GM19351 (cell line): ENCODE data around the gene TADA2B.

Experiments used
- ATAC-seq: cut with Tn5 transposase; IDR thresholded peaks from one replicate; pipeline ENCODE4 v1.9.1; 2021; ENCODE audit warnings: mild to moderate bottlenecking, moderate library complexity; ENCODE audit not compliant: unreplicated experiment

The TADA2B gene

DNA sequence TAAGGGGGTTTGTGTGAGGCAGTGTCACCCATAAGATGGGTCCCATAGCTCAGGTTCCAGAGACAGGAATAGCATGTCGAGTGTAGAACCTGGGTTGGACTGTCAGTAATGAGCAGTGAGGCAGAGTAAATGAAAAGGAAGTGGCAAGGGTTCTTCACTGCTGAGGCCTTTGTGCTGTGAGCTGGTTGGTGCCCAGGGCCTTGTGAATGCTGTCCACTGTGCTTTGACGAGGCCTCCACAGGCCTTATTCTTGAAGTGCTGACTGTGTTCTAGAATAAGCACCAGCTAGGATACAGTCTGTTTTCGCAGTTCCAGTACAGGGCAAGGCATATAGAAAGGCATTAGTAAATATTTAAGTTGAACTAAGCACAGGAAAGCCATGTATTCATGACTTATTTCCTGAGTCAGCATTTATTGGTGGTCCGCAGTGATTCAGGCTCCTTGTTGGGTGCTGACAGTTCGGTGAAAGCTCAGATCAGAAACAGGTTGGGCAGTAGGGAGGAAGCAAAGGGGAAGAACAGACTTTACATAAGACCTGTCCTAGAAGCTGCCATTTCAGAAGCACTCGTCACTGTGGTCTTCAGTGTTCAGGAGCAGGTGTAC, 25.6 kb upstream of the TADA2B start:
- ATAC-seq, result no peak

DNA sequence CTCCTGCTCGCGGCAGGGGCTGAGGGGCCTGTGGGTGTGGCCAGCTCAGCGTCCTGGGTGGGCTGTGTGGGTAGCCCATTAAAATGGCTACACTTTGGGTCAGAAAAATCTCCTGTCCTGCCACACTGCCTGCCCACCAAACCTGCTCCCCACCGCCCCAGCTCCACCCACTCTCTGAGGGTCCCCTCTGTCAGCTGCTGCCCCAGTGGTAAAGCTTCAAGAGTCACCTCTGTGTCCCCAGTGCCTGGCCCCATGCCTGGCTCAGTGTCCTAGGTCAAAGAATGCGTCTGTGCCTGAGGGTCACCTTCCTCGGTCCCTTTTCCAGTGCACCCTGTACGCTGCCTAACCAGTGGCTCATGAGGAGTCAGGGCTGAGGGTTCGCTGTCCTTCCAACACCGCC, 24.9 kb upstream of the TADA2B start:
- ATAC-seq, result no peak

DNA sequence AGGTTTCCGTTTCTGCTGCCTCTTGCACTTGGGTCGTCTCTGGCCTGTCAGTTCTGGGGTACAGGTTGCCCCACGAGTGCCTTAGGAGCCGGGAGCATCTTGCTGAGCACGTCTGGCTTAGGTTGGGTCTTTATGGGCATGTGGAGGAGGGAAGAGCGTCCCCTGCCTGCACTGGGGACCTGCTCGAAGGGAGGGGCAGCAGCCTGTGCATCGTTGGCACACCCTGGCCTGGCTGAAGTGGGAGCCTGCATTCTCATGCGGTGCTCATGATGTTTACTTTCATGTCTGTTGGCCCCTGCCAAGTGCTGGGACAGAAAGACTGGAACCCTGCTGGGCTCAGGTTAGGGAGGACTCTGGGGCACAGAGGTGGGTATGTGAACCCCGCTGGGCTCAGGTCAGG, 23.8 kb upstream of the TADA2B start:
- ATAC-seq, result no peak

DNA sequence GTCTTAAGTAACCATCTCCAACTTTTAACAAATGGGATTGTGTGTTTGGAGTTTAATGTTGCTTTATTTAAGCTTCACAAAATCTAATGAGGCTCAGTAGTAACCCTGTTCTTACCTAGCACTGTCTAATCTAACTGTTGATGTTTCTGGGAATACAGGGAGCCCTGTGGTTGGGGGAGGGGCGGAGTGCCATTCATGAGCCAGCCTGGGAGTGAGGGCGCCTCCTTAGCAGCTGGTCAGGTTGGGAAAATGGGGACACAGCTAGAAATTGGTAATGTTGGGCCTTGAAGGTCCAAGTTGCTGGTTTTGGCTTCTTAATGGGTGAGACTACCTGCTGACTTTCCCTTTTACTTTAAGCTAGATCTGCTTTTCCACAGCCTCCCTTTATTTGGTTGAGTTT, 22.9 kb upstream of the TADA2B start:
- no peak for ATAC-seq

DNA sequence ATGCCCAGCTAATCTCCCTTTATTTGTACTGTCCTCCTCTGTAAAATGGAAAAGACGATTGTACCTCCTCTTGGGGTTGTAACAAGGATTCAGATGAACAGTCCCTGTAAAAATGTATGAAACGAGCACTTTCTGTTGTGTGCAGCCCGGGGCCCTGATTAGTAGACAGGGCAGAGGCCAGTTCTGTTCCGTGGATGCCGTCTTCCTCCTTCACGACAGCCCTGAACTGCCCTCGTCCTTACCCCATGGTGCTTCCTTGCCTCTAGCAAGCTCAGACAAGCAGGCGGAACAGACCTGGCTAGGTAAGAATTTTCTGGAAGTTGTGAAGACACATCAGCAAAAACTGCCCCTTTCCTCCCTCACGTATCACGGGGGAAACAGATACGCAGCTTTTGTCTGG, 22.3 kb upstream of the TADA2B start:
- no peak for ATAC-seq

DNA sequence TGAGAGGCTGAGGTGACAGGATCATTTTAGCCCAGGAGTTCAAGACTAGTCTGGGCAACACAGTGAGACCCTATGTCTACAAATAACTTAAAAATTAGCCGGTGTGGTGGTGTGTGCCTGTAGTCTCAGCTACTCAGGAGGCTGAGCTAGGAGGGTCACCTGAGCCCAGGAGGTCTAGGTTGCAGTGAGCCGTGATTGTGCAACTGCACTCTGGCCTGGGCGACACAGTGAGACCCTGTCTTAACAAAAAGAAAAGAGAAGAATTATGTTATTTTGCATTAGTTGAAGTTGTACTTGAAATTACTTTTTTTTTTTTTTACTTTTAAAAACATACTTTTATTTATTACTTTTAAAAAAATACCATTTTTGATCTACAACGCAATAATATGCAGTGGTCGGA, 21.8 kb upstream of the TADA2B start:
- no peak for ATAC-seq

DNA sequence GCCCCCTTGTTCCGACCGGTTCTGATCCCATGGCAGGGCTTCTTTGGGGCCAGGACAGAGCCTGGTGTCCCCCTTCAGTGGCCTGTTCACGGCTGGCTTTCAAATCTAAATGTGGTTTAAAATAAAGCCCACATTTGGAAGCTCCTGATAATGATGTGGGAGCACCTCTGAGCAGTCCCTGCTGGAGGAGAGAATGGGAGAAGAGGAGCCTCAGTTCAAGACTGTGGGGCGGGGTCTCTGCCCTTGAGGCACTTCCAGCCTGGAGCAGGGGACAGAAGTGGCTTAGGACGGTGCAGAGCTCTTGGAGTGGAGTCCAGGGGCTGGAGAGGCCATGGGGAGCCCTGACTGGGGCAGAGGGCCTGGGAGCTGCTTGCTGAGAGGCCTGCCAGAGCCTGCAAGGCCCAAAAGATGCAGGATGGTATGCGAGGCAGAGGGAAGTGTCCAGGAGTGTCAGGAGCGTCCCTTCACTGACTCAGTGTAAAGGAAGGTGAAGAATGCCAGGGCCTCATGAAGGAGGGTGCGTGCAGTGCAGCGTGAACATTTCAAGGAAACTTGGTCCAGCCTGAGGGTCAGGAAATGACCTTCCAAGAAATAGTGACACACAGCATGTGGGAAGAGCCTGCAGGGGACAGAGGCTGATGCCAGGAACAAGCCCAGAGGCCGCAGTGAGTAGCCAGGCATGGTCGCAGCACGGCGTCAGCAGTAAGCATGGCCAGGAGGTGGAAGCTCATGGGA, 21.1 kb upstream of the TADA2B start:
- ATAC-seq, result no peak

DNA sequence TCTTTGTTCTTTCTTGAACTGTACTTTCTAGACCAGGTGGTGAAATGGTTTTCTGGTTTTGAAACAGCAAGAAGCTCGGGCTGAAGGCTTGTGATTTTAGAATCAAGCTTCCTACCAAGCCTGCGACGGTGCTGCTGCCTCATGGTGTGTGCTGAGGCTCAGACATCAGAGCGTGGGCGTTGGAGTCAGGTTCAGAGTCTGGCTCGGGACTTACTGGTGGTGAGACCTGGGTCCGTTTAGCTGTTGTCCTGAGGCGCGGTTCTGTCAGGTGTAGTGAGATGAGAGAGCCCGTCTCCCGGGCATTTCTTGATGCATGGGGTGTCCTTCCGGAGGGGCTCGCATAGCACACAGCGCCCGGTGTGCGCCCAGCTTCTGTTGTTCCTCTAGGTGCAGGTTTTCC, 19.7 kb upstream of the TADA2B start:
- ATAC-seq, result no peak

DNA sequence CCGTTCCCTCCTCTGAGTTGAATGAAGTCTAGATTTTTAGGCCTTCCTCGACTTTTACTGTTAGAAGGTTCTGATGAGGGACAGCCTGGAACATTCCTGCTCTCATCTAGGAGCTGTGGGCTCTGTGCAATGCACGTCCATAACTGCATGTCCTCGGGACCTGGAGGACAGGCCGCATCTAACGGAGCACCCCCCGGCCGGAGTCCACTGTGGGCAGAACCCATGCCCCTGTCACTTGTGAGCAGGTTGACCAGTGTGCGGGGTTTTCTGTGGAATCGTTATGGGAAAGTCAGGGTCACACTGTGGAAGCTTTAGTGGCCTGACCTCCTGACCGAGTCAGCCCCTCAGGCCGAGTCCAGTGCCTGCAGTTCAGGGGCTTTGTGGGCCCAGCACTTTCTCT, 19.3 kb upstream of the TADA2B start:
- ATAC-seq, result no peak

DNA sequence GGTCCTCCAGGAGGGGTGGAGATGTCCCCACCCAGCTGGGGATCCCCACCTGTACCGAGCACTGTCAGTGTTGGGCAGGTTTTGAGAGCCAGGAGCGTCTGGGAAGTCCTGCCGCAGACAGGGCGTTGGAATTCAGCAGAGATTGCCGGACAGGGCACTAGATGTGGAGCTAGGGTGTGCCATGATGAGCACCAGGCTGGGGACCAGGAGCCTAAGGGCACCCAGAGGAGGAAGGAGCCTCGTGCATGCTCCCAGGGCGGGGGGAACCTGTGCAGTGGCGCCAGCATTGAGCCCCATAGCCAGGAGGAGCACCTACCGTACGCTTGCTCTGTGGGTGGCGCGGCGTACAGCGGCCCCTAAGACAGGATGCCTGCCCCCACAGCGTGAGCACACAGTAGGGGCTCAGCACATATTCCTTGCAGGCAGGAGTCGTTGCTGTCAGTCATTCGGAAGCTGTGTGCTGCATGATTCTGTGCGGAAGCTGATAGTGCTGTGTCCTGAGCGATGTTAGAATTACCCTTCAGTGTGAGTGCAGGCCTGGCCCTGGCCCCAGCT, 18.8 kb upstream of the TADA2B start:
- ATAC-seq, result no peak

DNA sequence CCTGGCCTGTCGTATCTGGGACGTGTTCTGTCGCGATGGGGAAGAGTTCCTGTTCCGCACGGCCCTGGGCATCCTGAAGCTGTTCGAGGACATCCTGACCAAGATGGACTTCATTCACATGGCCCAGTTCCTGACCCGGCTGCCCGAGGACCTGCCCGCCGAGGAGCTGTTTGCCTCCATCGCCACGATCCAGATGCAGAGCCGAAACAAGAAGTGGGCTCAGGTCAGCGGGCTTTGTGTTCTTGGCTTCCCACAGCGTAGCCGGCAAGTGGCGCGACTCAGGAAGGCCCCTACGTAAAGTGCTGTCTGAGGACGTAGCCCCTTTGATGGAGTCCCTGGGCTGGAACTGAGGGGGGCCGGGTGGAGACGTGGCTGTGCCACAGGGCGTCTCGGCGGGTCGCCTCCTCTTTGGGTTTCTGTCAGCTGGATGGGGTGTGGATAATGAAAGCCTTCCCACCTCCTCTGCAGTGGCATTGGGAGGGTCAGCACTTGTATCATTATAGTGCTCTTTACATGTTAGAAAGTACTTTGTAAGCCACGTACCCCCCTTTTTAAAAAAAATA, 18.1 kb upstream of the TADA2B start:
- no peak for ATAC-seq

DNA sequence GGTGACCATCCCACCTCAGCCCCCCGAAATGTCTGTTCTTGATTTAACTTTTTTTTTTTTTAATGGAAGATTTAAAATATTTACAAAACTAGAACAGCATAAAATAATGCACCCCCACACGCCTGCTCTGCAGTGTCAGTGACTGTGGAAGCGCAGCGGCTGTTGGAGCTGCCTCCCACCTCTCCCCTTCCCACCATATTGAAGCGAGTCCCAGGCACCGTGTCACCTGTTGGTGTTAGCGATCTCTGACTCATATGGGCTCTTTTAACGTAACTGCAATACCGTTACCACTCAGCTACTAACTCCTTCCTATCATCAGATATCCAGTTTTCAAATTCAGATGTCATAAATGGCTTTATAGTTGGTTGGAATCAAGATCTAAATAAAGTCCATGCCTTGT, 17.1 kb upstream of the TADA2B start:
- ATAC-seq, result no peak

DNA sequence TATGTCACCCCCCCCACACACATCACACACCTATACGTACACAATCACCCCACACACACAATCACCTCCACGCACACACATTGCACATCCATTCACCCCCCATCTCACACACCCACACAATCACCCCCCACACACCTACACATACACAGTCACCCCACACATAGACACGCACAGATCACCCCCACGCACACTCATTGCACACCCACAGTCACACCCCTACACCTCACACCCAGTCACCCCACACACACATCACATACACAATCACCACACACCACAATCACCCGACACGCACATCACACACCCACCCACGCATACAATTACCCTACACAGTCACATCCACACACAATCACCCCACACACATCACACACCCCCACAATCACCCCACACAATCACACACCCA, 15.9 kb upstream of the TADA2B start:
- no peak for ATAC-seq

DNA sequence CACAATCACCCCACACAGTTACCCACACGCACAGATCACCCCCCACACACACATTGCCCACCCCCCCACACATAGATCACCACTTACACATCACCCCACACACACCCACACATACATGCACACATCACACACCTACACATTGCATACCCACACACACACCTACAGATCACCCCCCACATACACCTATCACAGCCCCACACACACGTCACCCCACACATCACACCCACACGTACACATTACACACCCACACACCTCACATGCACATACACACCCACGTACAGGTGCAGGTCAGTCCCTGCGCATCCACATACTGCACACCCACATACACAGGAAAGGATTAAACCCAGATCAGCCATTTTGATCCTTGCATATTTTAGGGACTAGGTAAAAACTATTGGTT, 15.3 kb upstream of the TADA2B start:
- ATAC-seq, result no peak

DNA sequence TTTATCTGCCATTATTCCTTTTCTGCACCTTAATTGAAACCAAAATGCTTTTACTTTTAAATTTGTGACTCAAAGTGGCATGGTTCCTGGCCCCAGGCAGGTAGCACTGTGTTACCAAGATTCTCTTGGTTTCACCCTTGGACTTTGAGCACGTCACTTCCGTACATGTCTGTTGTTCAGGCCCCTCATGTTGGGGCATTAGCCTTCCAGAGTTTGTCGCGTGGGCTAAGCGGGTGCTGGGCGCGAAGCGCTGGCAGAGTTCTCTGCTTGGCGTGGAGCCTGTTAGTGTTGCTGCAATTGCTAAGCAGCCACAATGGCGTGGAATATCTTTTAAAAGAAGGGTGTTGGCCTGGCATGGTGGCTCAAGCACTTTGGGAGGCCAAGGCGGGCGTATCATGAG, 14.0 kb upstream of the TADA2B start:
- ATAC-seq, result no peak

DNA sequence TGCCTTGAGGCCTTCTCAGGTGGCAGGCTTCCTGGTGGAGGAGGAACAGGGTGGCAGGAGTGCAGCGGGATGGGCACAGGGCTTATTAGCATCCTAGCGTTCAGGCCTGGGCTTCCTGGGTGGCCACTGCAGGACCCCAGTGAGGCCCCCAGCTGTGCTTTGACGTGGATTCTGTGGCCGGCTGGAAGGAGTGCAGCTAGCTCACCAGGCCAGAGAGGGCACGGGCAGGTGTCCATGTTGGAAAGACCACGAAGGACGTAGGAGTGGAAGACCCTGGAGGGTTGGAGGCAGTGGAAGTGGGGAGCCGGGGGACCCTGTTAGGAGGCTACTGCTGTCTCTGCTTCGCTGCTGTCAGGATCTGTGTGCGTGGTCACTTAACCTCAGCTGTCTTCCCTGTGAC, 13.3 kb upstream of the TADA2B start:
- no peak for ATAC-seq

DNA sequence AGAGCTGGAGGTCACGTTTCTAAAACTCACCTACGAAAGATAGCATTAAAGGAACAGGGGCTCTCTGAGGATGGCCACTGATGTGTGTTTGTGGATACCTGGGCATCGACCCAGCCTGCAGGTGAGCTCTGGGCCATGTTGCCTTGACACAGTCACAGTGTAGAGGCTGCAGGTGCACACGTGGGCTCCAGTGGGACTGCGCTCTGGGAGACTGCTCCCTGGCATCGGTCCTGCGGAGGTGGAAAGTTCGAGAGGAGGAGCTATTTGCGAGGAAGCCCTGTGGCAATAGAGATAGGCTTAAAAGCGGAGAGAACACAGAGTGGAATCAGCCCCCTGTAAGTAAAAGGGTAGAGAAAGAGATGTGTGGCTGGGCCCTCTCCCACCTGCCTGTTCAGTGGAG, 12.3 kb upstream of the TADA2B start:
- ATAC-seq, result no peak

DNA sequence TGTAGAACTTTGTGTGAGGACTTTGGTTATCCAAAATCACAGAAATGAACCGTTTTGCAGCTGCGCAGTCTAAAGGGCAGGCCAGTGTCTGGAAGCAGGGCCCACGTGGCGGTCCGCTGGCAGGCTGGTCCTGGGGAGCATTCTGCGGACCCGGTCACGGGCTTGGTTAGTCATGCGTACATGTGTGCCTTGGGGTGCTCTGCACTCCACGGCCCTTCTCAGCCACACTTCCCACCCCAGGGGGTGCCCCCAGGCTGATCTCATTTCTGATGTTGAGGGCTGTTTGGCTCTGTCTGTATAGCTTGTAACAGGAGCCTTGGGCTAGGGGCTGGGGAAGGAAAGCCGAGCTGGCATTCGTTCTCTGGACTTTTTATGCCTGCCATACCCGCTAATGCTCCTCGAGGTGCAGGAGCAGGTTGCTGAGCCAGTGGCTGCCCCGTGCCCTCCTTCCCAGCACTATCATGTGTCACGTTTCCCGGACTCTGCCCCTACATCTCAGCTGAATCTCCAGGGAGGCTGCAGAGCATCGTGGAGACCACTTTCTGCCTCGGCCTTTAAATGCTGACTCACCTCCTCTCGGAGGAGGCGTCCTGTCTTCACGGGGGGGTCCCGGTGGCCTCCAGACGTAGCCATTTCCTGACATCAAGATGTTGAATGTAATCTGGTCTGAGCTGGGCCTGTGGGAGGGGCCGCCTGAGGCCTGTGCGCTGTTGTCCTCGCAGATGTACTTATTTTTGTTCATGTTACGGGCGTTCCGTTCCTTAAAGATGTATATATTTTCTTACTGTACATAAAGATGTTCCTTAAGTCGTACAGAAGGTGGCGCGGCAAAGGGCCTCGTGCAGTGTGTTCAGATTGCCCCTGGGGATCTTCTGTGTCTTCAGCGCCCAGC, 11.4 kb upstream of the TADA2B start:
- no peak for ATAC-seq

DNA sequence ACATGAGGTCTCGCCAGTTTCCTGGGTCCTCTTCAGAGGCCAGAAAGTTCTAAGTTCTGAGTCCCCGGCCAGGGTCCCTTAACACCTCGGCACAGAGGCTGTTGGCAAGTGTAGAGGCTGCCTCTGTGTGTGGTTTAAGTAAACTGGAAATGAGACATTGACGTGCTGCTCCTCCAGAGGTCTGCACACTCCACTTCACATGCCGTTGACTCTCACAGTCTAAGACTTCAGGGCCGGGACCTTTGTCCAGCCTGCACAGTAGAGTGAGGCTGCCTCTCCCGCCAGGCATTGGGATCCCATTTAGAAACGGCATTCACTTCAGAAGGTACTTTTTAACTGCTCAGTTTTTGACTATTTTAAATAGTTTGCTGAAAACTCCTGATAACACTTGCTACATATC, 10.6 kb upstream of the TADA2B start:
- ATAC-seq, result no peak

DNA sequence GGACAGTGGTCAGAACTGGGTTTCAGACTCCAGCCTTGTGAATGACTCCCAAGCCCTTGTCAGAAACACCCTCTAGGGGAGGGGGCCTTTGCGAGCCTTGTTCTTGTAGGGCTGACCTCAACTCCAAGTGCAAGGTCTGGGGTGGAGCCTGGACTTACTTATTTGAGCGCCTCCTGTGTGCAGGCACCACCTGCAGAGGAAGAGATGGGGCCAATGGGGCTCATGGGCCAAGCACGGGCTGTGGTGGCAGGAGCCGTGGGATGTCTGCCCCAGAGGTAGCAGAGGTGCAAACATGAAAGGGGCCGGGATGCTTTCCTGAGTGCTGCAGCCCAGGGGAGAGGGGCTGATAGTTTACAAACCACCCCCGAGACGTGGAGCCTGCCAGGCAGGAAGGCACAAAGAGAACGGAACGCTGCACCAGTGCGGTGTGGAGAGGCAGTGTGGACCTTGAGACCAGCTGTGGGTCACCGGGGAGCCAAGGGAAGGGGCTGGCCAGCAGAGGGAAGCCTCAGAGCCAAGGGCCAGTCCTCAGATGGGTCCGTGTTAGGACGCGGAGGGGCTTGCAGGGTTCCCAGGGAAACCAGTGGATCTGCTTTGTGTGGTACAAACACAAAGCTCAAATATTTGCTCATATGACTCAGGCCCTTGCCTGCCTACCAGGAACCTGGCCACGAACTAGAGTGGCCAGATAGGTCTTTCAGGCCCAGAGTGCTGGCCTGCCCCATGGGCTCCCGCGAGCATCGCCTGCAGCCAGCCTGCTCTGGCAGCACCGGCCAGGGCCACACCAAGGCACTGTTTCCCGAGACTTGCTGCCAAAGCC, 8.7 kb upstream of the TADA2B start:
- ATAC-seq, result no peak

DNA sequence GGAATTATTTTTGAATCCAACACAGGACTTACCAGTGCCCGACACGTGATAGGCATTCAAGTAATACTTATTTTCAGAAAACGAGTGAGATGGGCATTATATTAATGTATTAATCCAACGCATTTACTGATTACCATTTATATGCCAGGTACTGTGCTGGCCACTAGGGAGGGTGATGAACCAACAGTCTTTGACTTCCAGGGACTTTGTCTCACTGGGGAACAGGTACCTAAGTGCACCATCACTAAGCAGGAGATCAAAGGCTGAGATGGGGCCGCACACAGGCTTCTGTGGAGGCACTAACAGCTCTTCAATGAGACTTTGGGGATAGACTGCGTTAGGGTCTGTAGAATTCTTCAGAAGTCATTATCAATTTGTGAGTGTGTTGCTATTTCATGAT, 5.7 kb upstream of the TADA2B start:
- no peak for ATAC-seq
